ENCODE data around the gene FNDC3B. TPM values are rescaled to one million over a fixed set of nuclear protein-coding genes. Genes with fewer than 3 reads are reported as not detected.

The FNDC3B gene
- total and polyA plus RNA-seq, 10 donors: 3.1 to 149 (median 103) TPM

GRCh38 chr3:172232579-172233212 is 193.3 kb downstream of the FNDC3B start:
- no peaks in the 10 kb centered on the region for H3K9me3 ChIP-seq
- H3K27me3 ChIP-seq (replicated peaks in 1 of 7): no peaks in the 10 kb centered on the region
- TF ChIP-seq CTCF (IDR thresholded peaks at IDR 0.05 in 8 of 11, conservative IDR thresholded peaks at IDR 0.05 in 3 of 11) (no peak), POLR2AphosphoS5 (IDR thresholded peaks at IDR 0.05) (no peak), POLR2A (IDR thresholded peaks at IDR 0.05) (no peak)
- 73 to 93% (median 77%) methylated on average over 3 of the region's 3 CpGs for WGBS, 5 donors
- H3K27ac ChIP-seq: no peak overlapping the region
- H3K36me3 ChIP-seq: peaks cover 0 to 16% (median 0%) of the 10 kb centered on the region in 6 donors
- H3K4me1 ChIP-seq: no peaks in the 10 kb centered on the region
- DNase-seq: no peak
- intact Hi-C loops (cut with DNase I; ENCODE audit: low total_unique reads): no loop called here
- H3K4me3 ChIP-seq: no peak overlapping the region

GRCh38 chr3:172233474-172234277 is 194.3 kb downstream of the FNDC3B start:
- WGBS, 5 donors: 80 to 90% (median 89%) methylated on average over 8 of the region's 8 CpGs
- no peak for DNase-seq
- H3K4me1 ChIP-seq: no peaks in the 10 kb centered on the region
- no peak overlapping the region for H3K27ac ChIP-seq
- H3K4me3 ChIP-seq: no peak overlapping the region
- TF ChIP-seq POLR2A (IDR thresholded peaks at IDR 0.05) (no peak), CTCF (IDR thresholded peaks at IDR 0.05 in 8 of 11, conservative IDR thresholded peaks at IDR 0.05 in 3 of 11) (no peak), POLR2AphosphoS5 (IDR thresholded peaks at IDR 0.05) (no peak)
- H3K36me3 ChIP-seq: peaks cover 0 to 6% (median 0%) of the 10 kb centered on the region in 6 donors
- intact Hi-C loops (cut with DNase I; ENCODE audit: low total_unique reads): no loop called here
- no peaks in the 10 kb centered on the region for H3K9me3 ChIP-seq
- H3K27me3 ChIP-seq (replicated peaks in 1 of 7): no peaks in the 10 kb centered on the region

GRCh38 chr3:172235698-172236097 is 196.3 kb downstream of the FNDC3B start:
- DNase-seq: no peak
- Histone ChIP-seq H3K4me3 (no peak overlapping the region), H3K27ac (no peak overlapping the region), H3K27me3 (replicated peaks in 1 of 7) (no peaks in the 10 kb centered on the region), H3K4me1 (peaks cover 0 to 7% (median 0%) of the 10 kb centered on the region in 6 donors), H3K9me3 (no peaks in the 10 kb centered on the region), H3K36me3 (peaks cover 0 to 5% (median 0%) of the 10 kb centered on the region in 6 donors)
- no peak for TF ChIP-seq POLR2A (IDR thresholded peaks at IDR 0.05)
- no peak for TF ChIP-seq CTCF (IDR thresholded peaks at IDR 0.05 in 8 of 11, conservative IDR thresholded peaks at IDR 0.05 in 3 of 11)
- no peak for TF ChIP-seq POLR2AphosphoS5 (IDR thresholded peaks at IDR 0.05)
- intact Hi-C loops (cut with DNase I; ENCODE audit: low total_unique reads): no loop called here
